Progenitor cell of endocrine pancreas (in vitro differentiated cells): ENCODE measurements around the gene ICE1. TPM values are rescaled to one million over a fixed set of nuclear protein-coding genes. Genes with fewer than 3 reads are reported as not detected.
A peak's percentile ranks its signal among the peaks of the same experiment; 100 is the strongest.

Source experiments
- DNase-seq: peaks from one replicate; pipeline ENCODE4 v3.0.0; 2021; ENCODE audit warnings: low spot score; ENCODE audit not compliant: unreplicated experiment
- H3K27ac Mint-ChIP-seq: 2 replicates; pipeline ENCODE4 v1.8.0; 2021; ENCODE audit warnings: mild to moderate bottlenecking, moderate library complexity, mixed read lengths
- H3K27me3 Mint-ChIP-seq: 2 replicates; pipeline ENCODE4 v1.8.0; 2021; ENCODE audit warnings: mixed read lengths
- H3K36me3 Mint-ChIP-seq: 2 replicates; pipeline ENCODE4 v1.8.0; 2022; ENCODE audit warnings: mixed read lengths; ENCODE audit not compliant: insufficient read depth
- H3K4me1 Mint-ChIP-seq: 2 replicates; pipeline ENCODE4 v1.8.0; 2021; ENCODE audit warnings: low read depth, mixed read lengths
- H3K4me3 Mint-ChIP-seq: 2 replicates; pipeline ENCODE4 v1.8.0; 2021; ENCODE audit warnings: low read depth, mild to moderate bottlenecking, moderate library complexity, mixed read lengths
- H3K9me3 Mint-ChIP-seq: 2 replicates; pipeline ENCODE4 v1.8.0; 2021; ENCODE audit warnings: low read depth, mixed read lengths
- CTCF ChIP-seq: fragments of 200-600 bp; sonication (generic); IDR thresholded peaks from one replicate; pipeline ENCODE4 v1.5.0; 2021; ENCODE audit warnings: antibody characterized with exemption, mild to moderate bottlenecking; ENCODE audit not compliant: unreplicated experiment
- total RNA-seq: library from RNA; stranded (reverse); gene quantifications from 2 replicates; pipeline ENCODE4 v1.2.1, GENCODE V29; 2021

Gene ICE1
- total RNA-seq, 1 donor from 2014 or later, result 40.0 TPM

GRCh38 chr5:5436203-5436760 is 13.8 kb downstream of the ICE1 start:
- DNase-seq, result no peak
- no peak for TF ChIP-seq CTCF
- peaks cover 22% of the 10 kb centered on the region for H3K4me1 Mint-ChIP-seq
- no peak overlapping the region for H3K4me3 Mint-ChIP-seq
- H3K36me3 Mint-ChIP-seq, result peaks cover 4% of the 10 kb centered on the region
- no peaks in the 10 kb centered on the region for H3K9me3 Mint-ChIP-seq
- H3K27ac Mint-ChIP-seq, result peak overlapping the region; percentile 62
- no peaks in the 10 kb centered on the region for H3K27me3 Mint-ChIP-seq

DNA sequence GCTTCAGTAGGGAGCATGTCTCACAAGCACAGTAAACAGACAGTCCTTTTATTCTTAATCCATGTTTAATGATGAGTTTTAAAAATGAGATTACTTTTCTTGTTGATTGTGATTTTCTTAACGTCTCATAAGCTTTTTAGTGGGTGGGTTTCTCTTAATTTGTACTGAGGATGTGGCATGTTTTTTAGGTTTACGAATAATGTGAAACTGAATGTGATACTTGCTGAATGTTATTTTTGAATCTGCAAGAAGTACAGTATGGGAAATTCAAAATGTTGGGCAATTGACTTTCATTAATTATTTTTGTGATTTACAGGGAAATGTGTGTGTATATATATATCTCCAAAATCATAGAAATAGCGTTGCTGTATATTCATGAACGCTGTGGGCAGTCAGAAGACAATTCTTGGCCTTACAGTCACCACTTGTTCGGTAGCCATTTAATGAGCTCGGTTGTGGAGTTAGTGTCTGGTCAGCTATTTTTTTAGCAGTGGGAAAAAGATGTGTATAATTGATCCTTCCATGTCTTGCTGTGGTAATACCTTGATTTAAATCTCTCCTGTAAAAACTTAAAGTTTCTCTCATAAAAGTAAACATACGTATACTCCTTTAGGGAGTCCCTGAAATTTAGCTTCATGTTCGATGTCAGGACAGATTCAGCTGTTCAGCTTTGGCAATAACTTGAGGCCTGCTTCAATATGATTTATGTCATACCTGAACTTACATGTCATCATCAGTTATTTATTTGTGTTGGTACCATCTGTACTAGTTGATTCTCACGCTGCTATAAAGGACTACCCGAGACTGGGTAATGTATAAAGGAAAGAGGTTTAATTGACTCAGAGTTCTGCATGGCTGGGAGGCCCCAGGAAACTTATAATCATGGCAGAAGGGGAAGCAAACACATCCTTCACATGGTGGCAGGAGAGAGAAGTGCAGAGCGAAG is 15.0 kb downstream of the ICE1 start:
- Mint-ChIP-seq H3K27ac (peak overlapping the region; percentile 14), H3K4me3 (no peak overlapping the region), H3K27me3 (no peaks in the 10 kb centered on the region), H3K4me1 (peaks cover 16% of the 10 kb centered on the region), H3K36me3 (peaks cover 8% of the 10 kb centered on the region), H3K9me3 (no peaks in the 10 kb centered on the region)
- no peak for DNase-seq
- TF ChIP-seq CTCF, result no peak

GRCh38 chr5:5451863-5452262 is 29.4 kb downstream of the ICE1 start:
- Mint-ChIP-seq H3K4me3 (no peak overlapping the region), H3K9me3 (no peaks in the 10 kb centered on the region), H3K4me1 (peaks cover 3% of the 10 kb centered on the region), H3K36me3 (peaks cover 6% of the 10 kb centered on the region), H3K27ac (no peak overlapping the region), H3K27me3 (no peaks in the 10 kb centered on the region)
- no peak for TF ChIP-seq CTCF
- DNase-seq, result no peak

DNA sequence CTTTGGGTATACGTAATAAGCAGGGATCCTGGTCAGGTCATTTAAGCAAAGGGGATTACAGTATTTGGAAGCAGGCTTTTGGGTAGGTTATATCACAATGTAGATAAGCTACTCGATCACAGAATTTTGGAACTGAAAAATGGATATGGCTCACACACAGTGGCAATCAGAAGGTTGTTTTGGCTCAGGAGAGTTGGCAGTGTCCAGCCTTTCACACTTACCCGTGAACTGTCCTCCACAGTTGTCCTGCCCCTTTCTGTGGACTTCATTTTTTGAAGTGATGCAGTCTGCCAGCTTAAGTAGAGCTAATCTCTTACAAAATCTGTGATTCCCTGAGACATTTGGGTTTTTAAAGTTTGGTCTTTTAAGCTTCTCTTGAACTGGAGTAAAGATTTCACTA is 30.7 kb downstream of the ICE1 start:
- H3K36me3 Mint-ChIP-seq, result peaks cover 10% of the 10 kb centered on the region
- H3K27me3 Mint-ChIP-seq, result no peaks in the 10 kb centered on the region
- DNase-seq, result no peak
- no peak overlapping the region for H3K4me3 Mint-ChIP-seq
- no peak overlapping the region for H3K27ac Mint-ChIP-seq
- no peaks in the 10 kb centered on the region for H3K9me3 Mint-ChIP-seq
- TF ChIP-seq CTCF, result no peak
- peaks cover 3% of the 10 kb centered on the region for H3K4me1 Mint-ChIP-seq

GRCh38 chr5:5454391-5454790 is 31.9 kb downstream of the ICE1 start:
- H3K36me3 Mint-ChIP-seq, result peaks cover 20% of the 10 kb centered on the region
- no peak for DNase-seq
- no peaks in the 10 kb centered on the region for H3K9me3 Mint-ChIP-seq
- H3K27me3 Mint-ChIP-seq, result no peaks in the 10 kb centered on the region
- TF ChIP-seq CTCF, result no peak
- peaks cover 3% of the 10 kb centered on the region for H3K4me1 Mint-ChIP-seq
- H3K27ac Mint-ChIP-seq, result peak overlapping the region; percentile 6
- no peak overlapping the region for H3K4me3 Mint-ChIP-seq
